Spleen (tissue), 11 donors: ENCODE measurements around the gene MAGI2. TPM values are rescaled to one million over a fixed set of nuclear protein-coding genes. Genes with fewer than 3 reads are reported as not detected.

Source experiments
- DNase-seq: peaks from one replicate; pipeline ENCODE4 v3.0.0-alpha.2; 2020
- H3K27ac ChIP-seq, 8 donors: fragments of 200-600 bp; sonication (generic) in 7 of 8; 1 replicate in 4 of 8; 2 replicates in 4 of 8; pipeline versions ENCODE4 v1.5.0 to v1.8.0; 2016 to 2021; ENCODE audit warnings: inconsistent platforms in 4 of 8, mild to moderate bottlenecking in 4 of 8, moderate library complexity in 1 of 8
- H3K27me3 ChIP-seq, 7 donors: fragments of 200-600 bp; sonication (generic) in 6 of 7; replicated peaks in 1 of 7; 1 replicate in 4 of 7; 2 replicates in 3 of 7; pipeline versions ENCODE4 v1.5.0 to v1.8.0; 2016 to 2021; ENCODE audit warnings: inconsistent platforms in 3 of 7, mild to moderate bottlenecking in 1 of 7
- H3K36me3 ChIP-seq, 6 donors: fragments of 200-600 bp; sonication (generic) in 5 of 6; 1 replicate in 4 of 6; 2 replicates in 2 of 6; pipeline versions ENCODE4 v1.5.0 to v1.8.0; 2016 to 2021; ENCODE audit warnings: inconsistent platforms in 2 of 6
- H3K4me1 ChIP-seq, 6 donors: fragments of 200-600 bp; sonication (generic) in 5 of 6; 1 replicate in 3 of 6; 2 replicates in 3 of 6; pipeline versions ENCODE4 v1.5.0 to v1.8.0; 2016 to 2021; ENCODE audit warnings: inconsistent platforms in 3 of 6
- H3K4me3 ChIP-seq, 8 donors: fragments of 200-600 bp; sonication (generic) in 7 of 8; 1 replicate in 4 of 8; 2 replicates in 4 of 8; pipeline versions ENCODE4 v1.5.0 to v1.8.0; 2016 to 2021; ENCODE audit warnings: inconsistent platforms in 4 of 8, mild to moderate bottlenecking in 4 of 8, moderate library complexity in 2 of 8
- H3K9me3 ChIP-seq, 8 donors: fragments of 200-600 bp; sonication (generic) in 7 of 8; 1 replicate in 4 of 8; 2 replicates in 4 of 8; pipeline versions ENCODE4 v1.5.0 to v1.8.0; 2016 to 2021; ENCODE audit warnings: inconsistent platforms in 4 of 8
- CTCF ChIP-seq, 11 experiments: fragments of 200-600 bp in 7 of 11; fragments of 450-650 bp in 4 of 11; sonication (generic) in 4 of 11; IDR thresholded peaks in 8 of 11; conservative IDR thresholded peaks in 3 of 11; 1 replicate in 7 of 11; 2 replicates in 4 of 11; pipeline versions ENCODE4 v1.4.0 to v1.8.0; 2016 to 2021; ENCODE audit warnings: antibody characterized with exemption in 11 of 11, inconsistent platforms in 4 of 11, mild to moderate bottlenecking in 1 of 11
- POLR2A ChIP-seq, 3 donors: fragments of 450-650 bp; IDR thresholded peaks; one replicate each; pipeline ENCODE4 v1.5.1; 2017; ENCODE audit warnings: antibody characterized with exemption in 3 of 3, mild to moderate bottlenecking in 1 of 3
- POLR2AphosphoS5 ChIP-seq, 3 donors: sonication (generic); formaldehyde crosslinking; IDR thresholded peaks; one replicate each; pipeline ENCODE4 v1.5.1; 2017; ENCODE audit warnings: antibody characterized with exemption in 3 of 3
- WGBS, 5 donors: extraction: QIAGEN DNeasy Blood & Tissue Kit in 3 of 5; methylation state at CpG; one replicate each; pipeline versions ENCODE4 v1.1.5 to v1.1.7; 2013 to 2018; 5-methylcytosine and 5-hydroxymethylcytosine counted together
- intact Hi-C: fragments of 100-400 bp; cut with DNase I; formaldehyde crosslinking; loops from one replicate; pipeline ENCODE4 v1.15.0; 2023; ENCODE audit warnings: low total_unique reads
- polyA plus RNA-seq, 3 donors: library from polyadenylated mRNA; stranded (reverse); fragments of 200-250 nt; gene quantifications; one replicate each; pipeline ENCODE4 v1.2.1, GENCODE V29; 2013
- total RNA-seq, 7 donors: library from RNA; depleted of rRNA in 3 of 7; stranded (reverse); fragments of >200 nt in 3 of 7; fragmentation: NEBNext Ultra II Directional in 4 of 7; extraction: Animal tissue kit (Norgen Biotek cat#: 25700) in 4 of 7; gene quantifications; one replicate each; pipeline versions ENCODE4 v1.1.0 to v1.2.1, GENCODE V29; 2016 to 2021
- donor health status: healthy with polysubstance abuse.
- donor health status: DM: no; HTN: no; CAD: no; lungs with moderate emphysema.
- donor health status: DM: no; HTN: no; CAD: no.
- donor health status: Bipolar disorder and iron deficiency.
- donor health status: healthy.
- donor health status: DM: no; HTN: no; CAD: no.
- donor health status: DM: yes; HTN: yes; CAD: no.

The MAGI2 gene
- total and polyA plus RNA-seq, 10 donors, result 0.74 to 18.1 (median 11.1) TPM

GRCh38 chr7:79381921-79382320 lies 71.5 kb downstream of the MAGI2 start:
- TF ChIP-seq CTCF (IDR thresholded peaks at IDR 0.05 in 8 of 11, conservative IDR thresholded peaks at IDR 0.05 in 3 of 11), result no peak
- TF ChIP-seq POLR2AphosphoS5 (IDR thresholded peaks at IDR 0.05), result no peak
- no peak for TF ChIP-seq POLR2A (IDR thresholded peaks at IDR 0.05)

GRCh38 chr7:79377097-79377496 lies 76.4 kb downstream of the MAGI2 start:
- intact Hi-C loops, result no loop called here
- Histone ChIP-seq H3K36me3 (no peaks in the 10 kb centered on the region), H3K9me3 (no peaks in the 10 kb centered on the region), H3K4me1 (no peaks in the 10 kb centered on the region), H3K4me3 (no peak overlapping the region), H3K27ac (no peak overlapping the region), H3K27me3 (no peaks in the 10 kb centered on the region)
- DNase-seq, result no peak
- WGBS, 5 donors, result 70 to 81% (median 75%) methylated on average over 4 of the region's 4 CpGs
- TF ChIP-seq POLR2AphosphoS5 (IDR thresholded peaks at IDR 0.05), result no peak
- TF ChIP-seq POLR2A (IDR thresholded peaks at IDR 0.05), result no peak
- no peak for TF ChIP-seq CTCF (IDR thresholded peaks at IDR 0.05 in 8 of 11, conservative IDR thresholded peaks at IDR 0.05 in 3 of 11)

More at GRCh38 chr7:79381921-79382320, 71.5 kb downstream of the MAGI2 start:
- Histone ChIP-seq H3K36me3 (no peaks in the 10 kb centered on the region), H3K27ac (no peak overlapping the region), H3K27me3 (no peaks in the 10 kb centered on the region), H3K4me1 (no peaks in the 10 kb centered on the region), H3K4me3 (no peak overlapping the region), H3K9me3 (no peaks in the 10 kb centered on the region)
- intact Hi-C loops, result no loop called here
- DNase-seq, result no peak

- intact Hi-C loops, result no loop called here
- no peak overlapping the region for H3K4me3 ChIP-seq
- TF ChIP-seq POLR2A (IDR thresholded peaks at IDR 0.05) (no peak), CTCF (IDR thresholded peaks at IDR 0.05 in 8 of 11, conservative IDR thresholded peaks at IDR 0.05 in 3 of 11) (no peak), POLR2AphosphoS5 (IDR thresholded peaks at IDR 0.05) (no peak)
- H3K9me3 ChIP-seq, result no peaks in the 10 kb centered on the region
- H3K4me1 ChIP-seq, result no peaks in the 10 kb centered on the region
- H3K27me3 ChIP-seq, result no peaks in the 10 kb centered on the region
- DNase-seq, result no peak
- no peak overlapping the region for H3K27ac ChIP-seq
- no peaks in the 10 kb centered on the region for H3K36me3 ChIP-seq
- WGBS, 5 donors, result 75 to 90% (median 80%) methylated on average over 5 of the region's 5 CpGs
These were observed 77.0 kb downstream of the MAGI2 start for GRCh38 chr7:79376299-79377025.

- Histone ChIP-seq H3K9me3 (peaks cover 0 to 28% (median 10%) of the 10 kb centered on the region in 8 donors), H3K4me3 (no peak overlapping the region), H3K4me1 (no peaks in the 10 kb centered on the region), H3K27ac (no peak overlapping the region), H3K27me3 (no peaks in the 10 kb centered on the region), H3K36me3 (no peaks in the 10 kb centered on the region)
- no peak for DNase-seq
- intact Hi-C loops, result no loop called here
- WGBS, 5 donors, result 66 to 77% (median 71%) methylated on average over 2 of the region's 2 CpGs
- TF ChIP-seq POLR2A (IDR thresholded peaks at IDR 0.05) (no peak), CTCF (IDR thresholded peaks at IDR 0.05 in 8 of 11, conservative IDR thresholded peaks at IDR 0.05 in 3 of 11) (no peak), POLR2AphosphoS5 (IDR thresholded peaks at IDR 0.05) (no peak)
These were observed 92.3 kb downstream of the MAGI2 start for GRCh38 chr7:79361214-79361613.
